CD14-positive monocyte (primary cell): Measurements from ENCODE around the gene ONECUT1. TPM values are rescaled to one million over a fixed set of nuclear protein-coding genes. Genes with fewer than 3 reads are reported as not detected.

Experiments
- DNase-seq, 3 donors: peaks; one replicate each; pipeline ENCODE4 v3.0.0-alpha.2; 2011 to 2022
- H2AFZ ChIP-seq: 2 replicates; pipeline ENCODE4 v1.6.0; 2012; ENCODE audit warnings: mild to moderate bottlenecking, low read depth, low read length, inconsistent platforms; ENCODE audit not compliant: insufficient read depth, poor library complexity, severe bottlenecking
- H3K27ac ChIP-seq, 2 donors: 1 replicate in 1 of 2; 2 replicates in 1 of 2; pipeline ENCODE4 v1.5.1; 2012 to 2013; ENCODE audit warnings: low read length in 2 of 2, control low read depth in 1 of 2, inconsistent platforms in 1 of 2, low read depth in 1 of 2, mild to moderate bottlenecking in 1 of 2
- H3K27me3 ChIP-seq, 2 donors: one replicate each; pipeline versions ENCODE4 v1.6.0 to v1.6.1; 2011 to 2013; ENCODE audit warnings: low read length in 2 of 2; ENCODE audit not compliant: control insufficient read depth in 2 of 2, insufficient read depth in 2 of 2
- H3K36me3 ChIP-seq, 2 donors: replicated peaks in 1 of 2; 1 replicate in 1 of 2; 2 replicates in 1 of 2; pipeline versions ENCODE4 v1.5.1 to v1.6.1; 2012 to 2013; ENCODE audit warnings: low read length in 2 of 2, control low read depth in 1 of 2, inconsistent platforms in 1 of 2, mild to moderate bottlenecking in 1 of 2; ENCODE audit not compliant: insufficient read depth in 2 of 2, control insufficient read depth in 1 of 2
- H3K4me1 ChIP-seq, 2 donors: 1 replicate in 1 of 2; 2 replicates in 1 of 2; pipeline versions ENCODE4 v1.5.1 to v1.6.1; 2012 to 2013; ENCODE audit warnings: low read length in 2 of 2, control low read depth in 1 of 2, inconsistent platforms in 1 of 2, mild to moderate bottlenecking in 1 of 2, moderate library complexity in 1 of 2; ENCODE audit not compliant: insufficient read depth in 2 of 2, control insufficient read depth in 1 of 2
- H3K4me2 ChIP-seq: replicated peaks from 2 replicates; pipeline ENCODE3; 2012; ENCODE audit warnings: low read length, moderate library complexity, mild to moderate bottlenecking; ENCODE audit not compliant: poor library complexity, severe bottlenecking; ENCODE audit errors: extremely low read depth
- H3K4me3 ChIP-seq, 3 experiments: fragments of 200-600 bp in 1 of 3; sonication (generic) in 1 of 3; replicated peaks in 1 of 3; 1 replicate in 2 of 3; 2 replicates in 1 of 3; pipeline ENCODE4 v1.5.1; 2011 to 2013; ENCODE audit warnings: low read length in 3 of 3, mild to moderate bottlenecking in 3 of 3, control low read depth in 2 of 3, low read depth in 2 of 3, inconsistent platforms in 1 of 3, moderate library complexity in 1 of 3
- H3K79me2 ChIP-seq: 2 replicates; pipeline ENCODE4 v1.6.0; 2012; ENCODE audit warnings: mild to moderate bottlenecking, control low read depth, inconsistent platforms, low read length, moderate library complexity; ENCODE audit not compliant: insufficient read depth
- H3K9ac ChIP-seq: 2 replicates; pipeline ENCODE4 v1.6.0; 2017; ENCODE audit warnings: low read length, mild to moderate bottlenecking; ENCODE audit not compliant: insufficient read depth, poor library complexity, severe bottlenecking
- H3K9me3 ChIP-seq, 2 donors: replicated peaks in 1 of 2; 1 replicate in 1 of 2; 2 replicates in 1 of 2; pipeline versions ENCODE4 v1.5.1 to v1.6.1; 2012 to 2013; ENCODE audit warnings: low read length in 2 of 2, control low read depth in 1 of 2; ENCODE audit not compliant: control insufficient read depth in 1 of 2, insufficient read depth in 1 of 2
- H4K20me1 ChIP-seq: 2 replicates; pipeline ENCODE4 v1.6.0; 2012; ENCODE audit warnings: mild to moderate bottlenecking, low read length, control low read depth, moderate library complexity; ENCODE audit not compliant: insufficient read depth
- H3K27ac Mint-ChIP-seq, 7 donors: one replicate each; pipeline ENCODE4 v1.8.0; 2020; ENCODE audit warnings: mild to moderate bottlenecking in 7 of 7, mixed read lengths in 7 of 7, moderate library complexity in 6 of 7, inconsistent platforms in 2 of 7
- H3K27me3 Mint-ChIP-seq, 3 donors: one replicate each; pipeline ENCODE4 v1.8.0; 2021 to 2022; ENCODE audit warnings: low read depth in 3 of 3, mild to moderate bottlenecking in 3 of 3, mixed read lengths in 3 of 3, moderate library complexity in 3 of 3, inconsistent platforms in 1 of 3
- H3K36me3 Mint-ChIP-seq, 2 donors: one replicate each; pipeline ENCODE4 v1.8.0; 2020; ENCODE audit warnings: mixed read lengths in 2 of 2, inconsistent platforms in 1 of 2, mild to moderate bottlenecking in 1 of 2
- H3K4me1 Mint-ChIP-seq: one replicate; pipeline ENCODE4 v1.8.0; 2020; ENCODE audit warnings: mild to moderate bottlenecking, mixed read lengths
- H3K4me3 Mint-ChIP-seq, 2 donors: one replicate each; pipeline ENCODE4 v1.8.0; 2020; ENCODE audit warnings: mild to moderate bottlenecking in 2 of 2, mixed read lengths in 2 of 2, moderate library complexity in 1 of 2
- H3K9me3 Mint-ChIP-seq, 7 donors: one replicate each; pipeline ENCODE4 v1.8.0; 2020 to 2022; ENCODE audit warnings: mixed read lengths in 7 of 7, mild to moderate bottlenecking in 6 of 7, moderate library complexity in 6 of 7, inconsistent platforms in 2 of 7
- WGBS: methylation state at CpG from one replicate; pipeline ENCODE4 v1.1.5; 2013; ENCODE audit warnings: missing lambda C conversion rate; ENCODE audit not compliant: insufficient coverage; 5-methylcytosine and 5-hydroxymethylcytosine counted together
- intact Hi-C, 2 donors: fragments of 100-400 bp; cut with micrococcal nuclease; formaldehyde crosslinking; loops; one replicate each; pipeline versions ENCODE4 v1.15.0 to v1.15.1; 2023
- polyA plus RNA-seq, 3 donors: library from polyadenylated mRNA; depleted of rRNA in 1 of 3; unstranded in 2 of 3; stranded (reverse) in 1 of 3; fragments of 300-500 nt in 2 of 3; fragments of >200 nt in 1 of 3; fragmentation: Illumina TruSeq in 2 of 3; gene quantifications; 1 replicate in 2 of 3; 2 replicates in 1 of 3; pipeline ENCODE4 v1.2.3, GENCODE V29; 2012 to 2021
- TF ChIP-seq, protein P1 (sequence below): fragments of 200-600 bp; IDR thresholded peaks from one replicate; pipeline ENCODE4 v1.8.0; 2022; ENCODE audit warnings: antibody characterized with exemption, mild to moderate bottlenecking

ONECUT1 gene
- polyA plus RNA-seq, 3 donors: not detected

GRCh38 chr15:52710050-52710707, 80.0 kb downstream of the ONECUT1 start:
- H3K4me1 Mint-ChIP-seq: no peaks in the 10 kb centered on the region
- no peak for DNase-seq
- Histone ChIP-seq H3K9me3 (no peaks in the 10 kb centered on the region), H3K4me2 (no peak overlapping the region), H3K36me3 (no peaks in the 10 kb centered on the region), H3K4me3 (no peak overlapping the region), H3K27me3 (no peaks in the 10 kb centered on the region), H3K27ac (no peak overlapping the region), H3K79me2 (no peaks in the 10 kb centered on the region), H3K4me1 (no peaks in the 10 kb centered on the region), H4K20me1 (no peaks in the 10 kb centered on the region), H2AFZ (no peak overlapping the region), H3K9ac (no peak overlapping the region)
- H3K9me3 Mint-ChIP-seq: peaks cover 0 to 1% (median 0%) of the 10 kb centered on the region in 7 donors
- H3K27me3 Mint-ChIP-seq: peaks cover 0 to 4% (median 3%) of the 10 kb centered on the region in 3 donors
- TF ChIP-seq, protein P1, sequence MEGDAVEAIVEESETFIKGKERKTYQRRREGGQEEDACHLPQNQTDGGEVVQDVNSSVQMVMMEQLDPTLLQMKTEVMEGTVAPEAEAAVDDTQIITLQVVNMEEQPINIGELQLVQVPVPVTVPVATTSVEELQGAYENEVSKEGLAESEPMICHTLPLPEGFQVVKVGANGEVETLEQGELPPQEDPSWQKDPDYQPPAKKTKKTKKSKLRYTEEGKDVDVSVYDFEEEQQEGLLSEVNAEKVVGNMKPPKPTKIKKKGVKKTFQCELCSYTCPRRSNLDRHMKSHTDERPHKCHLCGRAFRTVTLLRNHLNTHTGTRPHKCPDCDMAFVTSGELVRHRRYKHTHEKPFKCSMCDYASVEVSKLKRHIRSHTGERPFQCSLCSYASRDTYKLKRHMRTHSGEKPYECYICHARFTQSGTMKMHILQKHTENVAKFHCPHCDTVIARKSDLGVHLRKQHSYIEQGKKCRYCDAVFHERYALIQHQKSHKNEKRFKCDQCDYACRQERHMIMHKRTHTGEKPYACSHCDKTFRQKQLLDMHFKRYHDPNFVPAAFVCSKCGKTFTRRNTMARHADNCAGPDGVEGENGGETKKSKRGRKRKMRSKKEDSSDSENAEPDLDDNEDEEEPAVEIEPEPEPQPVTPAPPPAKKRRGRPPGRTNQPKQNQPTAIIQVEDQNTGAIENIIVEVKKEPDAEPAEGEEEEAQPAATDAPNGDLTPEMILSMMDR: no peak
- no peak overlapping the region for H3K4me3 Mint-ChIP-seq
- no peak overlapping the region for H3K27ac Mint-ChIP-seq
- H3K36me3 Mint-ChIP-seq: no peaks in the 10 kb centered on the region
- intact Hi-C loops: no loop called here
- WGBS: no CpG with 5 or more reads among the region's 1 CpG

DNA sequence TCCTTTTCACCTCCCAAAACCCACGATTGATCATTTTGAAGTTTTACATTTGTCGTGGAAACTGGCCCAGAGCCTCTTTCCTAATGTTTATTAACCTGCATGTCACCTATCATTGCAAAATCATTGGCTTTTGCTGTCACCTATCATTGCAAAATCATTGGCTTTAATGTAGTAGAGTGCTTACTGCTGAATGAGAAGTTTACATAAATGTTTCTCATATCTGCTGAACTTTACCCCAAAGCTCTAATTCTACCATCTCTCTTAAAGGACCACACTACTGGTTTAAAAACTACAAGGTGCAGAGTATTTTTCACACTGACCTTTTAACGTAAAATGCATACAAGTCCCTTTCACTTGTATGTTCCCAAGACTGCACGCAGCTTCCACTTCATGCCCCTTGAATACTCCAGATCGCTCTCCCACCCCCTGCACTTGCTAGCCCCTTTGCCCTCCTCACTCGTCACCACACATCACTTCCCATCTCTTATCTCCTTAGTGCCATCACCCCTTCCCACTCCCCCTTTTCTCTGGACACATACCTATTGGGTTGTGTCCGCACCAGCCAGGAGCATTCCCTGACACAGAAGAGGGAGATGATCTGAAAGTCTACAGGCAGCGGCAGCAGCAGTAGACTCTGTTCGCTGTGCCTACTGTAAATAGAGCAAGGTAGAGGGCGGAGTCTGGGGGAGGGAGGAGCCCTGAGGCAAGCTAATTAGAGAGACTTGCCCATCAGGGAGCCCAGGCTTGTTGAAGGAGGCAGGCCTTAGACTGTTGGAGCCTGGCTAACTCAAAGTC, 80.8 kb downstream of the ONECUT1 start:
- no peaks in the 10 kb centered on the region for H3K36me3 Mint-ChIP-seq

More for the DNA sequence above, 80.8 kb downstream of the ONECUT1 start:
- WGBS: 91% methylated on average over 8 of the region's 10 CpGs
- H3K27ac Mint-ChIP-seq: peak overlapping the region in 1 of 7 donors; percentile 9
- no peak for DNase-seq
- no peaks in the 10 kb centered on the region for H3K4me1 ChIP-seq
- no peak overlapping the region for H3K4me3 ChIP-seq
- peaks cover 0 to 4% (median 3%) of the 10 kb centered on the region in 3 donors for H3K27me3 Mint-ChIP-seq
- H4K20me1 ChIP-seq: no peaks in the 10 kb centered on the region
- no peaks in the 10 kb centered on the region for H3K79me2 ChIP-seq
- TF ChIP-seq, protein P1: no peak
- H3K4me2 ChIP-seq: no peak overlapping the region
- peaks cover 0 to 7% (median 0%) of the 10 kb centered on the region in 7 donors for H3K9me3 Mint-ChIP-seq
- intact Hi-C loops: no loop called here
- H3K4me3 Mint-ChIP-seq: no peak overlapping the region
- H2AFZ ChIP-seq: no peak overlapping the region
- H3K27me3 ChIP-seq: no peaks in the 10 kb centered on the region
- no peak overlapping the region for H3K27ac ChIP-seq
- no peak overlapping the region for H3K9ac ChIP-seq
- H3K9me3 ChIP-seq: no peaks in the 10 kb centered on the region
- H3K36me3 ChIP-seq: no peaks in the 10 kb centered on the region
- no peaks in the 10 kb centered on the region for H3K4me1 Mint-ChIP-seq

Other genes with a start within 250 kb of the ONECUT1 start
- gene ARPP19, start 221.3 kb downstream of the ONECUT1 start, polyA plus RNA-seq: 10 to 100 TPM; 26.2 to 48.3 (median 44.4) TPM
- gene ATOSA, start 110.9 kb downstream of the ONECUT1 start, polyA plus RNA-seq: 10 to 100 TPM in 1 of 3 donors, 1 to 10 TPM in 2; 2.1 to 15.9 (median 3.5) TPM